GM18519 (cell line): ENCODE results near the gene TLCD1.

Experiments used
- ATAC-seq: cut with Tn5 transposase; IDR thresholded peaks from one replicate; pipeline ENCODE4 v1.9.1; 2021; ENCODE audit warnings: mild to moderate bottlenecking, moderate library complexity; ENCODE audit not compliant: unreplicated experiment, low FRiP score

TLCD1 gene

DNA sequence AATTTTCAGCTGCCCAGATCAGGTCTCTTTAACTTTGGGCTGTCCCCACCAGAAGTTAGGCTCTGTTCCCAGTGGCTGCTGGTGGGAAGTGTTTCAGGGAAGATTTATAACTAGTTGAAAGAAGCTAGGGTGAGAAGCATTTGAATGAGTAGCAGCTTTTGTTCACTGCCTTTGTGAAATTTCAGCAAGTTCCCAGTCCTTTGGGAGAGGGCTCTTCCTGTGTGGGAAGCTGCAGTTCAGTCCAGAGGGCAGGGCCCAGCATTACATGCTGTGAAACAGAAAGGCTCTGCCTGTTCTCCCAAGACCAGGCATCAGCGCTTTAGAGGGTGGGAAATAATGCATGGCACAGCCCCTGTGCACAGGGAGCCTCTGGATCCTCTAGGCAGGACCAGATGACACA lies 32.2 kb downstream of the TLCD1 start:
- no peak for ATAC-seq

DNA sequence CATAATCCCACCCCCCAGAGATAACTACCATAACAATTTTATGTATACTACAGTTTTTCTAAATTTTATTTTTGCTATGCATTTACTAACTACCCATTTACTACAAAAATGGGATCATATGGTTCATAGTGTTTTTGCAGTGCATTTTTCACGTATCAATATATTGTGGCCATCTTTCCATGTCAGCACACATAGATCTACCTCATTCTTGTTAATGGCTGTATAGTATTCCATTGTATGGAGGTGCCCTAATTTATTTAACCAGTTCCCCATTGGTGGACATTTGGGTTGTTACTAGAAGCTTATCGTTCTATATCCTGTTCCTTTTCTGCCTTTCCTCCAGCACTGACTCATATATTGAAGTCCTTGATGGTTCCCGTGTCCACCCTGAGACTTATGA lies 37.0 kb downstream of the TLCD1 start:
- ATAC-seq: no peak

GRCh38 chr17:28688481-28688880 lies 37.6 kb downstream of the TLCD1 start:
- no peak for ATAC-seq

DNA sequence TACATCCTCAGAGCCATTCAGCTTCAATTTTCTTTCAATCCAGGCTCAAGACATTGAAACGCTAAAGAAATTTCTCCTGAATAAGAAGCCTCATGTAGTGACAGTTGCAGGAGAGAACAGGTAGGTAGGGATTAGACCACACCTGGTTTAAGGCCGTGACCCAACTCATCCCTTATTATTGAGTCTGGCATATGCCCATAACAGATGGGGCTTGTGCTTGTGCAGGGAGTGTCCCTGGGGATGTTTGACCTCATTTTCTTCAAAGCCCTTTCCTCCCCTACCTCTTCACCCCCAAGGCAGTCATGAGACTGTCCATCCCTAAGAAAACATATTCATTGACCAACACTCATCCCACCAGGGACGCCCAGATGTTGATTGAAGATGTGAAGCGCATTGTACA lies 39.7 kb downstream of the TLCD1 start:
- ATAC-seq: no peak

GRCh38 chr17:28685366-28685765 lies 40.7 kb downstream of the TLCD1 start:
- no peak for ATAC-seq

DNA sequence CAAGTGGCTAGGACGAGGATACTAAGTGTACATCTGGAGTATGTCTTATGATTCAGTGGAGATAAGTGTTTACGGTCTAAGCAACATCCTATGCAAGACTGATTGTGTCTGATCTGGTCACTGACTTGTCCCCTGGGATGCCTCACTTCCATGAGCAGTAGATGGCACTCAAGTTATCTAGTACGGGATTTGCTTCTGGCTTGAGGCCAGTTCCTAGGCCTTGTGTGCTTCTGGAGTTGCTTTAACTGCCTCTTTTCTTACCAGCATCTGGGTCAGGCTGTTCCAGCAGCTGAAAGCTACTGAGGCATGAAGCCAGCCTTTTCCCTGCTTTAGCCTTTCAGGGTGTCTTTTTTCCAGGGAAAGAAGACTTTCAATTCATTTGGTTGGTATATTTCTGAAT lies 41.1 kb downstream of the TLCD1 start:
- no peak for ATAC-seq

- ATAC-seq: no peak
Observed at GRCh38 chr17:28682655-28683054, 43.4 kb downstream of the TLCD1 start.

- no peak for ATAC-seq
Observed at GRCh38 chr17:28675980-28676379, 50.1 kb downstream of the TLCD1 start.

DNA sequence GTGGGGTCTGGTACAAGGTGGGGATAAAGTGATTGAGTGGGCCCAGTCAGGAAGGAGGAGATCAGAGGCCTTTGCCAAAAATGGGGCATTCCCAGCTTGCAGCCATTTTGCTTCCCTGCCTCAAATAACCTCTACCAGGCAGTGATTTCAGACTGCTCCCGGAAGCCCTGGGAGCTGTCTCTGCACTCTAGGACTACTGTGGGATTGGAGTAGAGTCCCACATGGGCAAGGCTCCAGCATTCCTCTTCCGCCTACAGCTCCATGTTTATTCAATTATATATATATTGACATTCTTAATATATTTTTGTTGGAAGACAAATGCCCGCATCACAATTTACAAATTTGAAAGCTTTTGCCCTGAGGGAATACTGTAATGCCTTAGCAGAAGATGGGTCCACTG lies 50.5 kb downstream of the TLCD1 start:
- ATAC-seq: no peak
